Mesenchymal stem cell (in vitro differentiated cells and primary cell): ENCODE results near the gene EVC. TPM values are rescaled to one million over a fixed set of nuclear protein-coding genes. Genes with fewer than 3 reads are reported as not detected.

Experiments
- DNase-seq: peaks from one replicate; pipeline ENCODE4 v3.0.0-alpha.2; 2013
- H2AFZ ChIP-seq: one replicate; pipeline ENCODE4 v1.6.1; 2013; ENCODE audit warnings: low read depth, mild to moderate bottlenecking, control low read depth, inconsistent platforms, low read length, moderate library complexity
- H2AK5ac ChIP-seq: 2 replicates; pipeline ENCODE4 v1.6.1; 2013; ENCODE audit warnings: low read length, moderate library complexity, mild to moderate bottlenecking, inconsistent platforms; ENCODE audit not compliant: severe bottlenecking
- H2BK120ac ChIP-seq: one replicate; pipeline ENCODE4 v1.6.1; 2013; ENCODE audit warnings: low read depth, mild to moderate bottlenecking, inconsistent platforms, low read length, moderate library complexity
- H2BK12ac ChIP-seq, 2 experiments: one replicate each; pipeline ENCODE4 v1.6.1; 2013; ENCODE audit warnings: inconsistent platforms in 2 of 2, low read length in 2 of 2, mild to moderate bottlenecking in 2 of 2, moderate library complexity in 2 of 2, control low read depth in 1 of 2
- H2BK15ac ChIP-seq: one replicate; pipeline ENCODE4 v1.6.1; 2013; ENCODE audit warnings: mild to moderate bottlenecking, low read depth, inconsistent platforms; ENCODE audit not compliant: poor library complexity, severe bottlenecking
- H2BK5ac ChIP-seq: 2 replicates; pipeline ENCODE4 v1.6.1; 2013; ENCODE audit warnings: low read depth, mild to moderate bottlenecking, low read length, control low read depth, inconsistent platforms; ENCODE audit not compliant: poor library complexity, severe bottlenecking
- H3K14ac ChIP-seq, 2 experiments: one replicate each; pipeline ENCODE4 v1.6.1; 2013; ENCODE audit warnings: inconsistent platforms in 2 of 2, low read length in 2 of 2, control low read depth in 1 of 2, mild to moderate bottlenecking in 1 of 2, moderate library complexity in 1 of 2
- H3K18ac ChIP-seq, 2 experiments: one replicate each; pipeline ENCODE4 v1.6.1; 2013; ENCODE audit warnings: inconsistent platforms in 2 of 2, low read length in 2 of 2, control low read depth in 1 of 2, low read depth in 1 of 2, mild to moderate bottlenecking in 1 of 2
- H3K23ac ChIP-seq, 2 experiments: one replicate each; pipeline ENCODE4 v1.6.1; 2013; ENCODE audit warnings: inconsistent platforms in 2 of 2, low read length in 2 of 2, mild to moderate bottlenecking in 2 of 2, moderate library complexity in 2 of 2, control low read depth in 1 of 2
- H3K27ac ChIP-seq: 2 replicates; pipeline ENCODE4 v1.5.1; 2013; ENCODE audit warnings: mild to moderate bottlenecking, moderate library complexity, low read length, control low read depth, inconsistent platforms; ENCODE audit not compliant: poor library complexity, severe bottlenecking
- H3K27me3 ChIP-seq, 2 experiments: 2 replicates each; pipeline versions ENCODE4 v1.6.1 to v1.7.0; 2013; ENCODE audit warnings: low read length in 2 of 2, mild to moderate bottlenecking in 2 of 2, moderate library complexity in 2 of 2, control low read depth in 1 of 2, inconsistent platforms in 1 of 2; ENCODE audit not compliant: control insufficient read depth in 1 of 2, insufficient read depth in 1 of 2
- H3K36me3 ChIP-seq, 2 experiments: 2 replicates each; pipeline versions ENCODE4 v1.6.1 to v1.7.0; 2013; ENCODE audit warnings: low read length in 2 of 2, control low read depth in 1 of 2, inconsistent platforms in 1 of 2, low read depth in 1 of 2, mild to moderate bottlenecking in 1 of 2; ENCODE audit not compliant: insufficient read depth in 2 of 2, control insufficient read depth in 1 of 2
- H3K4ac ChIP-seq, 2 experiments: one replicate each; pipeline ENCODE4 v1.6.1; 2013; ENCODE audit warnings: inconsistent platforms in 2 of 2, low read length in 2 of 2, mild to moderate bottlenecking in 2 of 2, moderate library complexity in 2 of 2, control low read depth in 1 of 2, low read depth in 1 of 2
- H3K4me1 ChIP-seq: 2 replicates; pipeline ENCODE4 v1.6.1; 2013; ENCODE audit warnings: low read depth, low read length, control low read depth; ENCODE audit not compliant: control insufficient read depth, insufficient read depth
- H3K4me2 ChIP-seq: 2 replicates; pipeline ENCODE4 v1.6.1; 2013; ENCODE audit warnings: low read length, mild to moderate bottlenecking, inconsistent platforms; ENCODE audit not compliant: poor library complexity, severe bottlenecking
- H3K4me3 ChIP-seq, 2 experiments: 2 replicates each; pipeline versions ENCODE4 v1.5.1 to v1.7.0; 2013; ENCODE audit warnings: low read length in 2 of 2, mild to moderate bottlenecking in 2 of 2, control low read depth in 1 of 2, low read depth in 1 of 2; ENCODE audit not compliant: insufficient read depth in 1 of 2
- H3K79me1 ChIP-seq: replicated peaks from 2 replicates; pipeline ENCODE4 v1.6.1; 2013; ENCODE audit warnings: mild to moderate bottlenecking, control low read depth, low read length, inconsistent platforms; ENCODE audit not compliant: poor library complexity, severe bottlenecking
- H3K9ac ChIP-seq: 2 replicates; pipeline ENCODE4 v1.7.0; 2013; ENCODE audit warnings: mild to moderate bottlenecking, low read length, moderate library complexity
- H3K9me3 ChIP-seq: 2 replicates; pipeline ENCODE4 v1.7.0; 2013; ENCODE audit warnings: mild to moderate bottlenecking, low read length; ENCODE audit not compliant: control insufficient read depth
- H4K8ac ChIP-seq: one replicate; pipeline ENCODE4 v1.6.1; 2013; ENCODE audit warnings: inconsistent platforms, mild to moderate bottlenecking, low read length, moderate library complexity
- H4K91ac ChIP-seq: one replicate; pipeline ENCODE4 v1.6.1; 2013; ENCODE audit warnings: mild to moderate bottlenecking, low read length, inconsistent platforms
- WGBS: methylation state at CpG from one replicate; pipeline ENCODE4 v1.1.7; 2013; ENCODE audit warnings: mixed read lengths; 5-methylcytosine and 5-hydroxymethylcytosine counted together
- polyA plus RNA-seq, 2 experiments: library from polyadenylated mRNA; stranded (reverse); fragments of 200-250 nt; gene quantifications; one replicate each; pipeline ENCODE4 v1.2.3, GENCODE V29; 2013

The EVC gene
- 14.1 TPM for polyA plus RNA-seq (2013, experiment 1 of 2)
- polyA plus RNA-seq (2013, experiment 2 of 2), result 13.4 TPM

GRCh38 chr4:5710961-5711478 is at the start of gene EVC:
TSS of gene EVC (plus strand) at chr4:5711201. CDS start at chr4:5711381, 180 bp downstream.
- Histone ChIP-seq H4K91ac (peak within 1 kb of the TSS; percentile 86), H3K14ac (peak within 1 kb of the TSS in 1 of 2 experiments; percentile 86), H3K9me3 (peaks cover 7% of the 10 kb centered on the region), H2BK15ac (peak within 1 kb of the TSS; percentile 50), H3K27ac (peak within 1 kb of the TSS; percentile 55), H3K18ac (peak within 1 kb of the TSS; percentile 77 to 86), H4K8ac (peak within 1 kb of the TSS; percentile 86), H2BK120ac (peak within 1 kb of the TSS; percentile 58), H3K9ac (peak within 1 kb of the TSS; percentile 91), H3K36me3 (peaks cover under 1 to 23% of the 10 kb centered on the region in 2 experiments), H3K79me1 (peaks cover 21% of the 10 kb centered on the region), H2BK5ac (peak within 1 kb of the TSS; percentile 34), H2AK5ac (peak within 1 kb of the TSS; percentile 9), H3K4me3 (peak within 1 kb of the TSS; percentile 77 to 88), H2BK12ac (peak within 1 kb of the TSS; percentile 35 to 59), H2AFZ (peak within 1 kb of the TSS; percentile 73), H3K23ac (no peak within 1 kb of the TSS), H3K27me3 (no peaks in the 10 kb centered on the region), H3K4me1 (peaks cover 49% of the 10 kb centered on the region), H3K4me2 (peak within 1 kb of the TSS; percentile 68), H3K4ac (peak within 1 kb of the TSS; percentile 37 to 66)
- WGBS, result 0% methylated on average over 23 of the region's 49 CpGs
- peak; percentile 86 for DNase-seq

- no peak overlapping the region for H3K18ac ChIP-seq
- H2AK5ac ChIP-seq, result no peak overlapping the region
- H3K4me3 ChIP-seq, result no peak overlapping the region
- H3K27me3 ChIP-seq, result no peaks in the 10 kb centered on the region
- H2BK12ac ChIP-seq, result no peak overlapping the region
- H3K79me1 ChIP-seq, result peaks cover 5% of the 10 kb centered on the region
- H4K8ac ChIP-seq, result no peak overlapping the region
- no peak for DNase-seq
- H3K4ac ChIP-seq, result no peak overlapping the region
- no peak overlapping the region for H4K91ac ChIP-seq
- H3K36me3 ChIP-seq, result peaks cover 36 to 78% of the 10 kb centered on the region in 2 experiments
- no peak overlapping the region for H3K4me2 ChIP-seq
- no peak overlapping the region for H2AFZ ChIP-seq
- peaks cover 7% of the 10 kb centered on the region for H3K9me3 ChIP-seq
- peaks cover 2% of the 10 kb centered on the region for H3K4me1 ChIP-seq
- H2BK5ac ChIP-seq, result no peak overlapping the region
- no peak overlapping the region for H2BK120ac ChIP-seq
- H3K27ac ChIP-seq, result no peak overlapping the region
- 100% methylated on average over 2 of the region's 4 CpGs for WGBS
- H2BK15ac ChIP-seq, result no peak overlapping the region
- H3K9ac ChIP-seq, result no peak overlapping the region
- no peak overlapping the region for H3K14ac ChIP-seq
- H3K23ac ChIP-seq, result no peak overlapping the region
Measured at GRCh38 chr4:5661237-5661636, 49.8 kb upstream of the EVC start.

- no peak overlapping the region for H3K14ac ChIP-seq
- H3K27ac ChIP-seq, result no peak overlapping the region
- H3K9ac ChIP-seq, result no peak overlapping the region
- H2BK5ac ChIP-seq, result no peak overlapping the region
- H4K91ac ChIP-seq, result no peak overlapping the region
- no peak overlapping the region for H2AFZ ChIP-seq
- no peak overlapping the region for H3K23ac ChIP-seq
- H3K4me2 ChIP-seq, result no peak overlapping the region
- H3K79me1 ChIP-seq, result peaks cover 3% of the 10 kb centered on the region
- no peak overlapping the region for H4K8ac ChIP-seq
- H2AK5ac ChIP-seq, result no peak overlapping the region
- WGBS, result 4% methylated on average over 1 of the region's 1 CpG
- H2BK120ac ChIP-seq, result no peak overlapping the region
- no peak overlapping the region for H3K18ac ChIP-seq
- H3K4me3 ChIP-seq, result no peak overlapping the region
- no peak overlapping the region for H3K4ac ChIP-seq
- H3K9me3 ChIP-seq, result peaks cover 7% of the 10 kb centered on the region
- H2BK15ac ChIP-seq, result no peak overlapping the region
- DNase-seq, result peak; percentile 19
- H2BK12ac ChIP-seq, result no peak overlapping the region
- no peaks in the 10 kb centered on the region for H3K27me3 ChIP-seq
- peaks cover 24 to 66% of the 10 kb centered on the region in 2 experiments for H3K36me3 ChIP-seq
- peaks cover 2% of the 10 kb centered on the region for H3K4me1 ChIP-seq
Measured at GRCh38 chr4:5662555-5662954, 48.4 kb upstream of the EVC start.

GRCh38 chr4:5664778-5665177 is 46.2 kb upstream of the EVC start:
- H3K27ac ChIP-seq, result no peak overlapping the region
- H3K79me1 ChIP-seq, result peaks cover 13% of the 10 kb centered on the region
- no peak overlapping the region for H2AFZ ChIP-seq
- no peak overlapping the region for H3K14ac ChIP-seq
- WGBS, result 97% methylated on average over 12 of the region's 12 CpGs
- no peak for DNase-seq
- H3K9me3 ChIP-seq, result peaks cover 7% of the 10 kb centered on the region
- H2BK120ac ChIP-seq, result no peak overlapping the region
- no peak overlapping the region for H2BK12ac ChIP-seq
- no peak overlapping the region for H3K4me2 ChIP-seq
- no peak overlapping the region for H3K18ac ChIP-seq
- no peak overlapping the region for H2BK5ac ChIP-seq
- H3K4me3 ChIP-seq, result no peak overlapping the region
- H3K9ac ChIP-seq, result no peak overlapping the region
- no peak overlapping the region for H3K23ac ChIP-seq
- no peak overlapping the region for H4K8ac ChIP-seq
- H4K91ac ChIP-seq, result no peak overlapping the region
- no peak overlapping the region for H2BK15ac ChIP-seq
- no peaks in the 10 kb centered on the region for H3K27me3 ChIP-seq
- no peak overlapping the region for H3K4ac ChIP-seq
- H3K36me3 ChIP-seq, result peaks cover 22 to 68% of the 10 kb centered on the region in 2 experiments
- H3K4me1 ChIP-seq, result peaks cover 2% of the 10 kb centered on the region
- no peak overlapping the region for H2AK5ac ChIP-seq
